H54 (cell line): Measurements from ENCODE around the gene ITFG2.
"Not testable (repeated sequence)": the region's sequence is repeated elsewhere in the genome, so short reads cannot be mapped to it uniquely, and the experiment has no call there.

ENCODE experiments used
- DNase-seq: peaks from one replicate; pipeline ENCODE4 v3.0.0; 2011; ENCODE audit warnings: low spot score, mixed read lengths; ENCODE audit not compliant: insufficient read length
- FAIRE-seq: peaks from 3 replicates; lab custom pipeline; 2011; peaks lifted over from hg19 to GRCh38; lab: Jason Lieb, UNC
- POLR2A ChIP-seq: IDR thresholded peaks from 2 replicates; pipeline ENCODE4 v1.6.1; 2011; ENCODE audit warnings: low read depth, mild to moderate bottlenecking, low read length

The ITFG2 gene

DNA sequence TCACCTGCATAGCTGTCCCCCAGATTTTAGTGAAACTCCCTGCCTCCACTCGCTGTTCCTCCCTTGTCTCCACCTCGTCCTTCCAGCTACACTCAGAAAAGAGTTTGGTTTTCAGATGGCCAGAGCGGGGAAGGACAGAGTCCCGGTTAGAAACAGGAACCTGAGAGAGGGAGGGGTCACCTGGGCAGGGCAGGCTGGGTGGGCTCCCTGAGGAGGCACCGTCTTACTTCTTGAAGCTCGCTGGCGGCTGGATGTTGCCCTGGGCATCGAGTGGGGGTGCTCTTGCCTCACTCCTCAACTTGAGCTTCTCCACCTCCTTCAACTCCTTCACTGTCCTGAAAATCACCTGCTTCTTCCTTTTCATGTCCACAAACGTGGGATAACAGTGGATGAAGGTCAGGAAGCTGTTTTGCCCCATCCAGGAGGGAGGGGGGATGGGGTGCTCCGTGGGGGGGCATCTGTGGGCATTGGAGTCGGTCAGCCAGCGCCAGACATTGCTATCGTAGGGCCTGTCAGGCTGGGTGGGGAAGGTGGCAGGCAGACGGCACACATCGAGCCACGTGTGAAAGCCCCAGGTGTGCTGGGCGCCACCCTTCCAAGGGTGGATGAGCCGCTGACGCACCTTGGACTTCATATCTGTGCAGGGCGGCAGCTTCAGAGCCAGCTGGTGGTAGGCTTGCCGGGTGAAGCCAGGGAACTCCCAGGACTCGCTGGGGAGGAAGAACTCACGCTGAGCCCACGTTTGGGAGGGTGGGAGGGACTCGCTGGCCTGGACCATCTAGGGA lies 42.4 kb downstream of the ITFG2 start:
- FAIRE-seq (no peak), DNase-seq (no peak)
- no peak for TF ChIP-seq POLR2A

DNA sequence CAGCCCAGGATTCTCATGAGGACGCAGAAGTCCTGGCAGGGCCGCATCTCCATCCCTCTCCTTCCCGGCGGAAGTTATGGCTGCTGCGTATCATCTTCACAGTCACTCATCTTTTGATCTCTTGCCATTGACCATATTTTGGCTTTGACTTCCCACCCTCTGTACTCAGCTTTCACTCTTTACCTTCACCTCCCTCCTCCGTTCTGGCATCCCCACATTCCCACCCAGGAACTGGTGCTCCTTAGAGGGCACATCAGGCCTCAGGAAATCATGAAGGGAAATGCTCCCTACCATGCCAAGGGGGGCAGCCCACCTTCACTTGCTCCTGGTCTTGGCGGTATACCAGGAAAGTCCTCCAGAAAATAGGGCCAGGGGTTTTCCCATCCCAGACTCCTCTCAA lies 43.1 kb downstream of the ITFG2 start:
- FAIRE-seq: no peak
- no peak for TF ChIP-seq POLR2A
- no peak for DNase-seq

DNA sequence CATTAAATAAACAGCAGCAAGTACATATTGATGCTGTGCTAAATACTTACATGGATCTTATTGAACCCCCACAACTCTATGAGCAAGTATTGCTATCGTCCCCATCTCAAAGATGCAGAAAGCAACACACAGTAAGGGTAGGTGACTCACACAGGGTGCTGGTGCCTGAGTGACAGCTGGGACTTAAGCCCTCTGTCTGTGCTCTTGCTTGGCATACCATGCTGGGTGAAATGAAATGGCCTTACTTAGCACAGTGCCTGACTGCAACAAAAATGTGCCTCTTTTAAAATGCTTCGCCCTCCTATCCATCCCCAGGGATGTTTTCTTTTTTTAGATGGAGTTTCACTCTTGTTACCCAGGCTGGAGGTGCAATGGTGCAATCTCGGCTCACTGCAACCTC lies 43.6 kb downstream of the ITFG2 start:
- DNase-seq (peak; percentile 42), FAIRE-seq (no peak)
- TF ChIP-seq POLR2A: no peak

DNA sequence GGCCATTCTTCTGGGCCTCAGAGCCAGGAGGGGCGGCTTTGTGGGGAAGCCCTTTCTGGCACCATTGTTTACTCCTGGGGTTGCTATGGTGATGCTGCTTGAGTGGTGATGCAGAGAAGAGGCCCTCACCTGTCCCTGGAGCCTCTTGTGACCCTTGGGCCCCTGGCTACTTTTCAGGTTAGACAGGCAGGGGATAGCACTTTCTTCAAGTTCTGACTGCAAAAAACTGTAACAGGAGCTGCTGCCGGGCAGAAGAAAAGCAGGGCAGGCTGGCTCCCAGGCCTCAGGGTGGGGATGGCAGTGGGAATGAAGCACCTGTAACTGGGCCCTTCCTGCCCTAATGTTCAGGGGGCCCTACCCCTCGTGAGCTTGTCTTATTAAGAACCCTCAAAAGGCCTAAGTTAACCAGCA lies 44.6 kb downstream of the ITFG2 start, which contains the start of gene TEX52:
Gene TEX52 (minus strand): TSS at position 19 of the 411 bp plus-strand sequence. CDS start 13 bp downstream, at position 6.
- no peak for DNase-seq
- no peak for TF ChIP-seq POLR2A
- no peak for FAIRE-seq

DNA sequence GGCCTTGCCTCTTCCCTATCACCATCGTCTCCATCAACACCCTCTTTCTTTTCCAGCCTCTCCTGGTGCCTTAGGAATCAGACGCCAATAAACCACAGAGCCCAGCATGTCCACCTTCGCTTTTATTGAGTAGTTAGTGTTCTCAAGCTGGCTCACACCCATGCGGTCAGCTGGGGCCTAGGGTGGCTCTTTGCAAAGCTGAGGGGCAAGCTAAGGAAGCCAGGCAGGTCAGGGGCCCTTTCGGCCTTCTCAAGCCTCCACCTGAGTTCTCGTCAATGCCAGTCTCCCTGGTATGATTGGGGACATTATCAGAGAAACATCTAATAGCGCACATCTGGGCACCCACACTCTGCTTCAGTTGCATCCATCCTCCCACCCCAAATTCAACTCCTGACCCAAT lies 45.1 kb downstream of the ITFG2 start:
- FAIRE-seq: no peak
- no peak for TF ChIP-seq POLR2A
- DNase-seq: no peak

DNA sequence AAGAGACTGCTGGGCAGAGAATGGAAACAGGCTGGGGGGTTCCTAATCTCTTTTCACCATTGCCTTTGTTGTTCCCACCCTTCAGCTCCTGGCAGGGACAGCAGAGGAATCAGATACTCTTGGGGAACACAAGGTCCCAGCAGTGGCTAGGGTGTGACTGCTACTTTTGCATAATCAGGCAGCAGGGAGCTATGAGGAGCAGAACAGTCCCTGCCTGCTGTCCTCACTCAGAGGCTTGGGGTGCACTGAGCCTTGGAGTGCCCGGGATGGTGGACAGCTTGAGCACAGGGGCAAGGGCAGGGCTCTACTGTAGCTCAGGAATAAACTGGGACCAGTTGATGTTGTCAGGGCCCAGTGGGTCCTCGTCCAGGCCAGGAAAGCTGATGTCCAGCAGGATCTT lies 45.9 kb downstream of the ITFG2 start:
- TF ChIP-seq POLR2A: no peak
- FAIRE-seq: no peak
- no peak for DNase-seq

DNA sequence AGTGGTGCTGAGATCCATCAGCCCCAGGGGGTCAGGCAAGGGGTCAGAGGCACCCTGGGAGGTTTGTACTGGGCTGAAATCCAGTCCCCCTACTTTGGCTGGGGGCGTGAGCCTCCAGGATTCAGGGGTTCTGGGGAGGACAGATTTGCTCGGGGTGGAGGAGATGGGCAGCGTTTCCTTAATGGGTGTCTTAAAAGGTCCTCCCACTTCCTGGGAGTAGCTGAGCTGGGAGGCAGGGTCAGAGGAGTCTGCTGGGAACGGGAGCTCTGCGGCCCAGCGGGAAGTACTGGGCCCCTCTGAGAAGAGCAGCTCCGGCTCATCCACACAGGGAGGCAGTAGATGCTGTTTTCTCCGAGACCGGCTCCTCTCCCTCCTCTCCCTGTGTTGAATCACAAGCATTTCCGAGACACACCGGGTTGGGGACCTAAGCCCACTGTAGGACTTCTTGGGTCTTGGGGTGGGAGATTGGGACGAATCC lies 46.5 kb downstream of the ITFG2 start:
- FAIRE-seq (no peak), DNase-seq (no peak)
- TF ChIP-seq POLR2A: no peak

DNA sequence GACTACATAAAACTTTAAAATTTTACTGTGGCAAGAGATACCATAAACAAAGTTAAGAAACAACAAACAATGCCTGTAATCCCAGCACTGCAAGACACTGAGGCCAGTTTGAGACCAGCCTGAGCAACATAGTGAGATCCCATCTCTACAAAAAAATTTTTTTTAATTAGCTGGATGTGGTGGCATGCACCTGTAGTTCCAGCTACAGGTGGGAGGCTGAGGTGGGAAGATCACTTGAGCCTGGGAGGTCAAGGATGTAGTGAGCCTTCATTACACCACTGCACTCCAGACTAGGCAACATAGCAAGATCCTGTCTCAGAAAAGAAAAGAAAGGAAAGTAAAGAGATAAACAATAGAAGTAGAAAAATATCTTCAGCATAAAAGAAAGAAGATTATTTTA lies 47.7 kb downstream of the ITFG2 start:
- FAIRE-seq (no peak), DNase-seq (no peak)
- no peak for TF ChIP-seq POLR2A

DNA sequence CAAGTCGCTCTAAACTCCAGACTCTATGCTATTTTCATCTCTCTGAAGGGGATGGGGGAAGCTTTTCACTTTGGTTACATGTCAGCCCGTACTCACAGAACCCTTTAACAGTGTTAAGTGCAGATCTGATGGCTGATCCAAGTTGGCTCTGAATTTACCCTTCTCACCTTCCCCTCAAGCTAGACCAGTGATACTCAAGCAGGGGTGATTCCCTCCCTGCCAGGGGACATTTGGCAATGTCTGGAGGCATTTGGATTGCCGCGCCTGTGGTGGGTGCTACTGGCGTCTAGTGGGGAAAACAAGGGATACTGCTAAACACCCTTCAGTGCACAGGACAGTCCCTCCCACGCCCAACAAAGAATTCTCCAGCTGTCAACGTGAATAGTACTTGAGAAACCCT lies 50.4 kb downstream of the ITFG2 start:
- no peak for FAIRE-seq
- DNase-seq: no peak
- TF ChIP-seq POLR2A: no peak

DNA sequence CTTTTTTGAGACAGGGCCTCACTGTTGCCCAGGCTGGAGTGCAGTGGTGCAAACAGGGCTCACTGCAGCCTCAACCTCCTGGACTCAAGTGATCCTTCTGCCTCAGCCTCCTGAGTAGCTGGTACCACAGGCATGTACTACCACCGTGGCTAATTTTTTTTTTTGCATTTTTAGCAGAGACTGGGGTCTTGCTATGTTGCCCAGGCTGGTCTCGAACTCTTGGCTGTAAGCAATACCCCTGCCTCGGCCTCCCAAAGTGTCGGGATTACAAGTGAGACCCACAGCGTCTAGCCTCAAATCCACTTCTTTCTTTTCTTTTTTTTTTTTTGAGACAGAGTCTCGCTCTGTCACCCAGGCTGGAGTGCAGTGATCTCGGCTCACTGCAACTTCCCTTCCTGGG lies 50.9 kb downstream of the ITFG2 start:
- not testable (repeated sequence) for FAIRE-seq, DNase-seq

DNA sequence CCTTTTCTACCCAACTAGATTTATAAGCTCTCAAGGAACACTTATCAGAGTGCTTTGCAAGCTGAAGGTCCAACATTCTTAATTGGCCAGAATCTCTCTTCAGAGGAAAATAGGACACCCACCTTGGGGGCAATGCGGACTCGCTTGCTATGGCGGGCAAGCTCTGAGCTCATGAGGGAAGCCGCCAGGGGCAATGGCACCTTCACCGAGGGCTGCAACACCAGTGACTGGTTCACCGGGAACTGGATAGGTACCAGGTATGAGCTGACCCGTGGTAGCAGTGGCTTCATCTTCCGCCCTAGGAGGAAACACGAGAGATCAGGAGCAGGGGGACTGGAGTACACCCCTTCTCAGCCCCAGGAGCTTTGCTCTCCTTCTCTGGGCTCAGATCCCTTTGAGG lies 51.7 kb downstream of the ITFG2 start:
- FAIRE-seq (no peak), DNase-seq (no peak)
- no peak for TF ChIP-seq POLR2A

DNA sequence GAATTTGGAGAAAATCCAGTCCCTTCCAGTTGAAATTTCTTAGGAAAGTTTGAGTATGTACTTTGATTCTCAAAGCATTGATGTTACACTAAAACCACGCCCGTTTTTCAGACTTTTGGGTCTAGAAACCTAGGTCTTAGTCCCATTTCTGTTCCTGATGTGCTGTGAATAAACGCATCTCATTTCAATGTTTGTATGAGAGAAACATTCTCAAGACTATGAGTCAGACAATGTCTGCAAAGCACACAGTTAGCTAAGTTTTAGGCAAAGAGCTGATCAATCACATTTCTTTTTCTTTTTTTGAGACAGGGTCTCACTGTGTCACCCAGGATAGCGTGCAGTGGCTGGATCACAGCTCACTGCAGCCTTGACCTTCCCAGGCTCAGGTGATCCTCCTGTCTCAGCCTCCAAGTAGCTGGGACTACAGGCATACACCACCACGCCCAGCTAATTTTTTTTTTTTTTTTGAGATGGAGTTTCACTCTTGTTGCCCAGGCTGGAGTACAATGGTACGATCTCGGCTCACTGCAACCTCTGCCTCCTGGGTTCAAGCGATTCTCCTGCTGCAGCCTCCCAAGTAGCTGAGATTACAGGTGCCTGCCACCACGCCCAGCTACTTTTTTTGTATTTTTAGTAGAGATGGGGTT lies 56.6 kb downstream of the ITFG2 start:
- DNase-seq, FAIRE-seq: not testable (repeated sequence)
